Stimulated activated naive B cell treated with anti-CD40 and anti-IgM and Interleukin-4, amounts not matched to agents 10 μg/mL and 1 μg/mL and 100 μg/mL, for 72 hours (primary cell): ENCODE results near the gene ZNF451.

Experiments
- ATAC-seq, 2 donors: fragments of 150-1000 bp; cut with Tn5 transposase; replicated peaks; 2 replicates each; pipeline ENCODE4 v1.10.0; 2021; ENCODE audit warnings: moderate library complexity in 1 of 2
- DNase-seq: peaks from one replicate; pipeline ENCODE4 v3.0.0; 2021
- H3K27ac Mint-ChIP-seq: one replicate; pipeline ENCODE4 v1.8.0; 2022; ENCODE audit warnings: mild to moderate bottlenecking, mixed read lengths
- H3K27me3 Mint-ChIP-seq, 2 donors: one replicate each; pipeline ENCODE4 v1.8.0; 2022; ENCODE audit warnings: mixed read lengths in 2 of 2
- H3K36me3 Mint-ChIP-seq, 2 donors: one replicate each; pipeline ENCODE4 v1.8.0; 2022; ENCODE audit warnings: mixed read lengths in 2 of 2, mild to moderate bottlenecking in 1 of 2
- H3K4me1 Mint-ChIP-seq, 2 donors: one replicate each; pipeline ENCODE4 v1.8.0; 2022; ENCODE audit warnings: mixed read lengths in 2 of 2, mild to moderate bottlenecking in 1 of 2
- H3K4me3 Mint-ChIP-seq, 2 donors: one replicate each; pipeline ENCODE4 v1.8.0; 2022; ENCODE audit warnings: mild to moderate bottlenecking in 2 of 2, mixed read lengths in 2 of 2, moderate library complexity in 1 of 2
- H3K9me3 Mint-ChIP-seq, 2 donors: one replicate each; pipeline ENCODE4 v1.8.0; 2022; ENCODE audit warnings: mixed read lengths in 2 of 2, mild to moderate bottlenecking in 1 of 2

ZNF451 gene

DNA sequence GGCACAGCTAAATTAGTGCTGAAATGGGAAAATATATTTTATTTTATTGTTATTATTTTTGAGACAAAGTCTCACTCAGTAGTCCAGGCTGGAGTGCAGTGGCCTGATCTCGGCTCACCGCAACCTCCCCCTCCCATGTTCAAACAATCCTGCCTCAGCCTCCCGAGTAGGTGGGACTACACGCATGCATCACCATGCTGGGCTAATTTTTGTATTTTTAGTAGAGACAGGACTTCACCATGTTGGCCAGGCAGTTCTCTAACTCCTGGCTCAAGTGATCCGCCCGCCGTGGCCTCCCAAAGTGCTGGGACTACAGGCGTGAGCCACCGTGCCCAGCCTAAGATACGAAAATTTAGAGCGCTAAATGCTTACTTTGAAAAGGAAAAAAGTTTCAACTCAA lies 127.3 kb downstream of the ZNF451 start:
- no peak overlapping the region for H3K4me3 Mint-ChIP-seq

More for the DNA sequence above, 127.3 kb downstream of the ZNF451 start:
- Mint-ChIP-seq H3K36me3 (no peaks in the 10 kb centered on the region), H3K27ac (no peak overlapping the region), H3K27me3 (no peaks in the 10 kb centered on the region), H3K9me3 (no peaks in the 10 kb centered on the region), H3K4me1 (peaks cover 9 to 10% of the 10 kb centered on the region in 2 donors)
- no peak for DNase-seq
- no peak for ATAC-seq
